Endothelial cell of umbilical vein (primary cell): ENCODE results near the gene CDC42BPB. TPM values are rescaled to one million over a fixed set of nuclear protein-coding genes. Genes with fewer than 3 reads are reported as not detected.
A peak's percentile ranks its signal among the peaks of the same experiment; 100 is the strongest.

ENCODE experiments used
- BruUV-seq: library from RNA; stranded (reverse); fragments of 400-500 nt; replicated peaks from 2 replicates; lab custom pipeline; 2021; lab: Mats Ljungman, UMichigan
- CTCF ChIA-PET: fragments of 300-600, 350-600 bp; sonication (Branson Sonifier 250); formaldehyde crosslinking; loops from one replicate; lab custom pipeline; 2021; ENCODE audit warnings: antibody characterized with exemption, inconsistent platforms; lab: Charles Lee
- POLR2A ChIA-PET: fragments of 300-600, 350-600 bp; sonication (Branson Sonifier 250); formaldehyde crosslinking; loops from one replicate; lab custom pipeline; 2021; ENCODE audit warnings: antibody characterized with exemption, inconsistent platforms; lab: Charles Lee
- DNase-seq: peaks from one replicate; pipeline ENCODE4 v3.0.0-alpha.2; 2011; ENCODE audit warnings: low read depth, low spot score
- FAIRE-seq: peaks from 2 replicates; lab custom pipeline; 2011; peaks lifted over from hg19 to GRCh38; lab: Jason Lieb, UNC
- H2AFZ ChIP-seq: 2 replicates; pipeline ENCODE4 v1.6.0; 2012; ENCODE audit warnings: low read depth, low read length, control low read depth, inconsistent platforms
- H3K27ac ChIP-seq: 2 replicates; pipeline ENCODE4 v1.5.1; 2011; ENCODE audit warnings: low read depth, mild to moderate bottlenecking, control low read depth, low read length, moderate library complexity; ENCODE audit not compliant: insufficient read depth
- H3K27me3 ChIP-seq, 2 experiments: 2 replicates each; pipeline versions ENCODE4 v1.6.0 to v1.6.1; 2011; ENCODE audit warnings: low read length in 2 of 2, mixed read lengths in 1 of 2; ENCODE audit not compliant: control insufficient read depth in 2 of 2, insufficient read depth in 2 of 2
- H3K36me3 ChIP-seq, 2 experiments: 2 replicates in 1 of 2; 3 replicates in 1 of 2; pipeline ENCODE4 v1.5.1; 2011; ENCODE audit warnings: low read length in 2 of 2, mild to moderate bottlenecking in 1 of 2, moderate library complexity in 1 of 2; ENCODE audit not compliant: control insufficient read depth in 2 of 2, insufficient read depth in 2 of 2; ENCODE audit errors: extremely low read depth in 1 of 2
- H3K4me1 ChIP-seq: 3 replicates; pipeline ENCODE4 v1.5.1; 2011; ENCODE audit warnings: mild to moderate bottlenecking, low read length; ENCODE audit not compliant: control insufficient read depth, insufficient read depth; ENCODE audit errors: extremely low read depth
- H3K4me2 ChIP-seq: 2 replicates; pipeline ENCODE4 v1.6.1; 2011; ENCODE audit warnings: low read length, control low read depth, mixed read lengths; ENCODE audit not compliant: insufficient read depth
- H3K4me3 ChIP-seq, 3 experiments: fragments of 200-600 bp in 1 of 3; sonication (generic), shearing (Covaris generic) in 1 of 3; replicated peaks in 1 of 3; 2 replicates each; pipeline ENCODE4 v1.5.1; 2011 to 2016; ENCODE audit warnings: control low read depth in 3 of 3, low read length in 3 of 3, mild to moderate bottlenecking in 2 of 3, inconsistent platforms in 1 of 3, low read depth in 1 of 3, moderate library complexity in 1 of 3; ENCODE audit not compliant: insufficient read depth in 1 of 3
- H3K79me2 ChIP-seq: 2 replicates; pipeline ENCODE4 v1.6.0; 2012; ENCODE audit warnings: low read length, inconsistent platforms; ENCODE audit not compliant: control insufficient read depth, insufficient read depth
- H3K9ac ChIP-seq: replicated peaks from 2 replicates; pipeline ENCODE3; 2011; ENCODE audit warnings: low read length, control low read depth; ENCODE audit not compliant: insufficient read depth; ENCODE audit errors: extremely low read depth
- H3K9me1 ChIP-seq: replicated peaks from 3 replicates; pipeline ENCODE4 v1.6.0; 2011; ENCODE audit warnings: mild to moderate bottlenecking, low read length; ENCODE audit not compliant: control insufficient read depth, insufficient read depth; ENCODE audit errors: extremely low read depth
- H3K9me3 ChIP-seq: replicated peaks from 2 replicates; pipeline ENCODE4 v1.5.1; 2012; ENCODE audit warnings: low read length, inconsistent platforms; ENCODE audit not compliant: control insufficient read depth, insufficient read depth
- H4K20me1 ChIP-seq: replicated peaks from 2 replicates; pipeline ENCODE3; 2011; ENCODE audit warnings: mild to moderate bottlenecking, low read length; ENCODE audit not compliant: control insufficient read depth, insufficient read depth; ENCODE audit errors: extremely low read depth
- CTCF ChIP-seq, 2 donors: IDR thresholded peaks; 1 replicate in 1 of 2; 2 replicates in 1 of 2; pipeline ENCODE4 v1.5.1; 2011; ENCODE audit warnings: low read length in 2 of 2, mild to moderate bottlenecking in 2 of 2, moderate library complexity in 2 of 2, control low read depth in 1 of 2, inconsistent platforms in 1 of 2, low read depth in 1 of 2; ENCODE audit not compliant: insufficient read depth in 1 of 2; ENCODE audit errors: extremely low read depth in 1 of 2
- EZH2 ChIP-seq: IDR thresholded peaks from 2 replicates; pipeline ENCODE4 v1.6.1; 2012; ENCODE audit warnings: borderline replicate concordance, low read depth, mild to moderate bottlenecking, moderate library complexity, low read length, inconsistent platforms; ENCODE audit not compliant: severe bottlenecking
- FOS ChIP-seq: IDR thresholded peaks from 2 replicates; pipeline ENCODE4 v1.6.1; 2011; ENCODE audit warnings: mild to moderate bottlenecking, low read length, moderate library complexity, borderline replicate concordance; ENCODE audit not compliant: insufficient read depth
- GATA2 ChIP-seq: IDR thresholded peaks from 2 replicates; pipeline ENCODE4 v1.7.0; 2011; ENCODE audit warnings: low read depth, mild to moderate bottlenecking, moderate library complexity, mixed read lengths, low read length; ENCODE audit not compliant: insufficient read length, insufficient read depth
- JUN ChIP-seq: IDR thresholded peaks from 2 replicates; pipeline ENCODE4 v1.6.1; 2011; ENCODE audit warnings: borderline replicate concordance, low read depth; ENCODE audit not compliant: insufficient read length, insufficient read depth
- MYC ChIP-seq: IDR thresholded peaks from one replicate; pipeline ENCODE4 v1.6.1; 2011; ENCODE audit warnings: mild to moderate bottlenecking, low read depth, low read length
- POLR2A ChIP-seq: IDR thresholded peaks from 2 replicates; pipeline ENCODE4 v1.6.1; 2012; ENCODE audit warnings: low read depth, mild to moderate bottlenecking, control low read depth, low read length
- POLR2AphosphoS5 ChIP-seq: IDR thresholded peaks from 2 replicates; pipeline ENCODE4 v1.6.1; 2012; ENCODE audit warnings: low read depth, mild to moderate bottlenecking, control low read depth, low read length, moderate library complexity; ENCODE audit not compliant: insufficient read depth
- dilution Hi-C: fragments of 300-500 bp; cut with MboI; formaldehyde crosslinking; loops from one replicate; pipeline ENCODE4 v1.15.0; 2019; ENCODE audit warnings: low sequenced_read_pairs; ENCODE audit not compliant: extremely low pct_ligation_motif_present
- intact Hi-C: fragments of 100-400 bp; cut with micrococcal nuclease; formaldehyde crosslinking; loops from one replicate; pipeline ENCODE4 v1.10.0; 2022
- polyA plus RNA-seq, 4 experiments: library from polyadenylated mRNA; depleted of rRNA in 3 of 4; stranded (reverse) in 3 of 4; unstranded in 1 of 4; fragments of >200 nt; gene quantifications; 2 replicates each; pipeline versions ENCODE4 v1.2.1 to v1.2.3, GENCODE V29; 2011 to 2012; ENCODE audit warnings: missing spikeins in 1 of 4
- total RNA-seq: library from RNA; stranded (reverse); gene quantifications from 2 replicates; pipeline ENCODE4 v1.2.3, GENCODE V29; 2021
- TF ChIP-seq, protein P1 (sequence below): IDR thresholded peaks from 2 replicates; pipeline ENCODE4 v1.6.1; 2011; ENCODE audit not compliant: insufficient read depth, insufficient read length

The CDC42BPB gene
- total and polyA plus RNA-seq, 2 donors (not counting 3 experiments of a cell fraction or from before 2014, with no cell fraction given), result 82.6 to 131 TPM

DNA sequence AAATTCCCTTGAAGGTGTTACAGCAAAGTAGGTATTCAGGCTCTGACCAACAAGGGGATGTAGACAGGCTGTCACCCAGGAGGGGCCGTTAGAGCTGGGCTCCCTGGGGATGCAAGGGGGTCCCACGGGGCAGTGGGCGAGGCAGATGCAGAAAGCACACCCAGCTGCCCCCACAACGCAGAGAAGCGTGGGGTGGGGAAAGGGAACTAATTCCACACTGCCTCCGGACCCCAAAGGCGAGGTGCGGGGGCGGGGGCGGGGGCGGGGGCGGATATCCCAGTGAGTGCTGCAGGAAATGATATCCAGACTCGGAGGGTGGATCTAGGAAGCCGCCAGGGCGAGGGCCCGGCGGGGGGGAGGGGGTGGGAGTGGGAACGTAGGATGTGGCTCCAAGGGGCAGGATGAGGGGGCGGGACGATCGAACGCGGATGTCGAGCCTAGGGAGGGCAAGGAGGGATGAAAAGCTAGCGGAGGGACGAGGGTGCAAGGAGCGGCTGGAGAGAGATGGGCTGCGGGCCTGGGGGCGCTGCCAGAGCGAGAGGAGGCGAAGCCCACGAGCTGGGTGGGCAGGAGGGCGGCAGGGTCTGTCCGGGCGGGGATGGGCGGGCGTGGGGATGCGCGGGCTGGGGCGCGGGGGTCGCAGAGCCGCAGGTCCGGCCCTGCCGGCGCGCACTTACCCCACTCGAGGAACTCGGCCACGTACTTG lies 874 bp downstream of the CDC42BPB start:
- BruUV-seq, result no TSS peak
- H3K4me2 ChIP-seq, result peak overlapping the region; percentile 95
- H3K9ac ChIP-seq, result peak overlapping the region; percentile 86
- peak; percentile 76 for FAIRE-seq
- H3K27me3 ChIP-seq, result no peaks in the 10 kb centered on the region
- TF ChIP-seq POLR2AphosphoS5, result peak; percentile 80
- no peak for TF ChIP-seq GATA2
- TF ChIP-seq CTCF (IDR thresholded peaks at IDR 0.05; ENCODE audit: extremely low read depth in 1 of 2, insufficient read depth in 1 of 2, low read depth in 1 of 2, low read length in 2 of 2), result no peak
- TF ChIP-seq, protein P1, sequence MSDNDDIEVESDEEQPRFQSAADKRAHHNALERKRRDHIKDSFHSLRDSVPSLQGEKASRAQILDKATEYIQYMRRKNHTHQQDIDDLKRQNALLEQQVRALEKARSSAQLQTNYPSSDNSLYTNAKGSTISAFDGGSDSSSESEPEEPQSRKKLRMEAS, result no peak
- TF ChIP-seq EZH2, result no peak
- TF ChIP-seq MYC, result no peak
- no peak for TF ChIP-seq JUN
- no peak for TF ChIP-seq FOS
- TF ChIP-seq POLR2A, result peak; percentile 70
- intact Hi-C loops (loop anchor here (1.0 to 5.0 kb wide), 5 partner anchors 10 to 84 kb away; no protein-coding TSS in a partner anchor), dilution Hi-C loops (no loop called here)
- H2AFZ ChIP-seq, result peak overlapping the region; percentile 42
- H3K9me3 ChIP-seq, result no peaks in the 10 kb centered on the region
- DNase-seq, result peak; percentile 88
- peaks cover 50% of the 10 kb centered on the region for H3K79me2 ChIP-seq
- peak overlapping the region; percentile 93 to 96 (median 95) for H3K4me3 ChIP-seq
- H3K27ac ChIP-seq, result peak overlapping the region; percentile 91
- peaks cover 8% of the 10 kb centered on the region for H4K20me1 ChIP-seq
- ChIA-PET CTCF (interaction anchor here (0.7 to 2.6 kb wide), 7 partner anchors 12 to 130 kb away, joined by 3 to 11 read pairs (median 6); no protein-coding TSS in a partner anchor), POLR2A (interaction anchor here (0.5 to 1.2 kb wide), 6 partner anchors 18 to 76 kb away, joined by 3 to 8 read pairs (median 4); no protein-coding TSS in a partner anchor)
- no peaks in the 10 kb centered on the region for H3K36me3 ChIP-seq
- H3K4me1 ChIP-seq, result peaks cover 22% of the 10 kb centered on the region
- no peaks in the 10 kb centered on the region for H3K9me1 ChIP-seq
